Inflammatory macrophage treated with lipopolysaccharide for 4 hours (primary cell): ENCODE results near the gene HIF3A.
"Not testable (repeated sequence)": the region's sequence is repeated elsewhere in the genome, so short reads cannot be mapped to it uniquely, and the experiment has no call there.

Experiments
- DNase-seq: peaks from one replicate; pipeline ENCODE4 v3.0.0-alpha.2; 2020

The HIF3A gene

GRCh38 chr19:46294494-46294893 is 2.3 kb upstream of the HIF3A start:
- no peak for DNase-seq

DNA sequence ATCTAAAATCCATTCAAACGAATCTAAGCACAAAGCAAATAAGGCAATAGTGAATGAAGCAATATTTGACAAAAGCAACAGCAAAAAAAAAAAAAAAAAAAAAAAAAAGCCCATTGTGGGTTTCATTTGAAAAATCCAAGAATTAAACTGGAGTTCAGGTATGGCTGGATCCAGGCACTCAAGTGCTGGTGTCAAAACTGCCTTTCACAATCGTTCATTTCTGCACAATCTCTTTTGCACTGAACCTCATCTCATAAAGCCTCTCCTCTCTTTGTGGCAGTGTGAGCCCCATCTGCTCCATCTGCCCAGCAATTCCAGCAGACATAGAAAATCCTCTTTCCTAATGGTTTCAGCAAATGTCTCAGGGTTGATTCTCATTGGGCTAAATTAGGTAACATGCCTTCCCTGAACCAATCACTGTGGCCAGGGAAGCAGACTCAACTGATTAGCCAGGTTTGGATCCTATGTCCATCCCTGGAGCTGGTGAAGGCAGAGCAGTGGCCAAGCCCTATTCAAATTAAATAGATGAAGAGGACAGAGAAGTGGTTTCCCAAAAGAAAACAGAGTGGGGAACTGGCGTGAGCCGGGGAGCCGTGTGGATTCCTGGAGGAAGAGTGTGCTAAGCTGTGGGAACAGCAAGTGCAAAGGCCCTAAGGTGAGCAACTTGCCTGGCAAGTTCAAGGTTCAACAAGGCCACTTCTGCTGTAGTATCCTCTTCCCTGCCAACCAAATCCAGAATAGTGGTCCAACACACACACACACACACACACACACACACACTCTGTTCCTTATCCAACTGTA is 1.2 kb upstream of the HIF3A start:
- DNase-seq, result no peak

DNA sequence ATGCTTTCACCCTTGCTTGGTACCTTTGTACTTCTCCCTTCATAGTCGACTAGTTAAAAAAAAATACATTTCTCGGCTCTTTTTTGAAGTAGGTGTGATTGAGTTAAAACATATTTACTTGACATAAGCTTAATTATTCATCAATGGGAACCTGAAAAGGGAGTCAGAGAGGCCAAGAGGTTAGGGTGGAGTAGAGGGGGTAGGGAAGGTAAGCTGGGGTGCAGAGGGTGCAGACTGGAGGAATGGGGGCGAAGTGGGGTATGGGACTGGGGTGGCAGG is 701 bp upstream of the HIF3A start:
- DNase-seq, result no peak

DNA sequence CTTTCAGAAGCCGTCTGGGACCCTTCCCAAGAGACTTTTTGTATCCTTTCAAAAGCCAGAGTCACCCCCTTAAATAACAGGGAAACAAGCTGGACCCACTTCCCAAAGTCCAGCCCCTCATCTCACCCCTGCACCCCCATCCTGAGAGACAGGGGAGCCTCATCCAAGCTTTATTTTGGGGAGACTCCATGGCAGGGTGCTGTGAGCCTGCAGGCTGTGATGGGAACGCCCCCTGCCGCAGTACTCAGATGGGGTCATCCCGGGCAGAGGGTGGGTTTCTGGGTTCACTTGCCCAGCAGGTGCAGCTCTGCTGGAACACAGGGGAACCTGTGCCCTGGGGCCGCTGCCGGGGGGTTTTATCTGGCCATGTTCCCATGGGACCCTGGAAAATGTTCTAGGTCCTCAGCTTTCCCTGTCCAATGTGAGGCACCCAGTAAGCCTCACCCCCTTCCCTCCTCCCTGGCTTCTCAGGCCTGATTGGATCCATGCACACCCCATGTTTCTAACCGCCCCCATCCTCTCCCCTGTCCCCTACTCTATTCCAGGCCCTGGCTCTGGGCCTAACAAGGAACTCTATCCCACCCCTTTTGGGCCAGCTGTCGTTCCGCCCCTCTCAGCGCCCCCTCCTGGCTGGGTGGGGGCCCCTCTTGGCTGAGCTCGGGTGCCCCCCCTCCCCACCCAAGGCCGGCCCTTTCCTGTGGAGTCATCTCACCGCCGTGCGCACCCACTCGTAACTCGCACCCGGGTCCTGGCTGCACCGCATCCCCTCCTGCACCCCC is 1.0 kb downstream of the HIF3A start:
- no peak for DNase-seq

- no peak for DNase-seq
Measured at GRCh38 chr19:46298479-46299003, 1.7 kb downstream of the HIF3A start.

DNA sequence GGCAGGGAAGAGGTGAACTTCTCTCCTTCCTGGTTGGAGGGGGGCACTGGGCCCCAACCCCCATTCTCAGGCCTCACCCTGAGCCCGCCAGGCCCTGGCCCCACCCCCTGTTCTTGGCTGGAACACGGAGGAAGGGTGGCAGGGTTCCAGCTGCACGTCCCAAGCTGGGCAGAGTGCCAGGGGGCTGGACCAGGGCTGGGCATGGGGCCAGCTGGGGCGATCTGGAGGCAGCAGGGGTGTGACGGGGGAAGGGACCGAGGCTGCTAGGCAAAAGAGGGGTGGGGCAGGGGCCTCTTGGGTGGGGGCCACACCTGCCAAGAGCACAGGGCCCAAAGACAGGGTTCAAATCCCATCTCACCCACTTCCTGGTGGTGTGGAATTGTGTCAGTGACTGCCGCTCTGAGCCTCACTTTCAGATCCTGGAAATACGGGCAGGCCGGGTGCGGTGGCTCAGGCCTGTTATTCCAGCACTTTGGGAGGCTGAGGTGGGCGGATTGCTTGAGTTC is 2.2 kb downstream of the HIF3A start:
- DNase-seq, result no peak

- peak; percentile 22 for DNase-seq
Measured at GRCh38 chr19:46299695-46300094, 2.9 kb downstream of the HIF3A start.

GRCh38 chr19:46303322-46303690 is 6.5 kb downstream of the HIF3A start:
- no peak for DNase-seq

GRCh38 chr19:46303691-46304397 is 7.0 kb downstream of the HIF3A start:
- DNase-seq, result no peak

- DNase-seq, result no peak
Measured at GRCh38 chr19:46306501-46306900, 9.7 kb downstream of the HIF3A start.

- no peak for DNase-seq
Measured at GRCh38 chr19:46308510-46308909, 11.7 kb downstream of the HIF3A start.

DNA sequence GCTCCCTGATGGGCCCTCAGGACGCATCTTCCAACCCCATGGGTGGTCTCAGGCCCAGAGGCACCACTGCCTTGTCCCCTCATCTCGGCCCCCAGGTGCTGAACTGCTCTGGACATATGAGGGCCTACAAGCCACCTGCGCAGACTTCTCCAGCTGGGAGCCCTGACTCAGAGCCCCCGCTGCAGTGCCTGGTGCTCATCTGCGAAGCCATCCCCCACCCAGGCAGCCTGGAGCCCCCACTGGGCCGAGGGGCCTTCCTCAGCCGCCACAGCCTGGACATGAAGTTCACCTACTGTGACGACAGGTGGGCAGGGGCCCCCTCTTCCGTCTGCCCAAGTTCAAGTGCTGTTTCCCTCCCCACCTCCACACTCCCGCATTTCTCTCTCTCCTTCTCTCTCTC is 12.2 kb downstream of the HIF3A start:
- DNase-seq, result no peak

- DNase-seq, result no peak
Measured at GRCh38 chr19:46311444-46311843, 14.6 kb downstream of the HIF3A start.

- DNase-seq, result not testable (repeated sequence)
Measured at GRCh38 chr19:46313540-46314469, 17.0 kb downstream of the HIF3A start.

DNA sequence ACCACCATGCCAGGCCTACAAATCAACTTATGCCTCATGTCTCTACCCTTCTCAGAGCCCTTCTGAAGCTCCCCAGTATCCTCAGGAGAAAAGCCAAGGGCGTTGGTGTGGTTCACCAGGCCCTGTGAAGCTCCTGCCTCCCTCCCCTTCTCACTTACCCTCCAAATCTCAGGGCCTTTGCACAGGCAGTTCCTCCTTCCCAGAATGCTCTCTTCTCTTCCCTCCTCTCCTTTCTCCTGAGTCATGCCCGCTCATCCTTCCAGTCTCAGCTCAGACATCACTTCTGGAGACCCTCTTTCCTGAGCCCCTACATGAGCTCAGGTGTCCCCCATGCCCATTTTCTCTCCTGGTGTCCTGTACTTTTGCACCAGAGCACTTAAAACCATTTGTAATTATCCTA is 20.5 kb downstream of the HIF3A start:
- no peak for DNase-seq

GRCh38 chr19:46319613-46320012 is 22.8 kb downstream of the HIF3A start:
- no peak for DNase-seq

DNA sequence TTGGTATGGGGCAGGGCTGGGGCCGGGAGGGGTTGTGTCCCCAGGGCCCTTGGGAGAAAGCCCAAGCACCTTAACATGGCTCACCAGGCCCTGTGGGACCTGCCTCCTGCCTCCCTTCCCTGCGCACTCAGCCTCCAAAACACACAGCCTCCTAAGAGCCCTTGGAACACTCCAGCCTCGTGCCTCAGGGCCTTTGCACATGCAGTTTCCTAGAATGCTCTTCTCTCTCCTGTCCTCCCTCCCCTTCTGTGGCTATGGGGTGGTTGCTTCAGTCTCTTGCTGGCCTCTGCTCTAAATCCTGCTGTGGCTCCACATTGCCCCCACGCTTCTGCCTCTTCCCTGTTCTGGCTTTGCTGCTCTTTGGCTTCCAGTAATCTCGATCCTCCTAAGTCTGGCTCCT is 23.7 kb downstream of the HIF3A start:
- DNase-seq, result no peak

GRCh38 chr19:46321653-46322052 is 24.8 kb downstream of the HIF3A start:
- DNase-seq, result no peak

- DNase-seq, result not testable (repeated sequence)
Measured at GRCh38 chr19:46323227-46323626, 26.4 kb downstream of the HIF3A start.

DNA sequence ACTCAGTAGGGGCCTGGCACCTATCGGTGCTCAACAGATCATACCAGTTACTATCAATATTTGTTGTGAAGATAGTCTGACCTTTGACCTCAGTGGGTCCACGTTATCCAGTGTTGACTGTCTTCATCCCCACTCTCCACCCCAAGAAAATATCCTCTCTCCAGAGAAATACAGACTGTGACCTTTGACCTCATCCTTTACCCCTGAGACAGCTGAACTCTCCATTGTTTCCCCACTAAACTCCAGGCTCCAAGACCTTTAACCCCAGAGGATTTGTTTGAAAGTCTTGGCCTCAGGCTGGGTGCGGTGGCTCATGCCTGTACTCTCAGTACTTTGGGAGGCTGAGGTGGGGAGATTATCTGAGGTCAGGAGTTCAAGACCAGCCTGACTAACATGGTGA is 27.4 kb downstream of the HIF3A start:
- DNase-seq, result no peak

GRCh38 chr19:46326608-46327007 is 29.8 kb downstream of the HIF3A start:
- no peak for DNase-seq

GRCh38 chr19:46328079-46328478 is 31.2 kb downstream of the HIF3A start:
- DNase-seq, result no peak
